ENCODE measurements around the gene ANO8.

DNA sequence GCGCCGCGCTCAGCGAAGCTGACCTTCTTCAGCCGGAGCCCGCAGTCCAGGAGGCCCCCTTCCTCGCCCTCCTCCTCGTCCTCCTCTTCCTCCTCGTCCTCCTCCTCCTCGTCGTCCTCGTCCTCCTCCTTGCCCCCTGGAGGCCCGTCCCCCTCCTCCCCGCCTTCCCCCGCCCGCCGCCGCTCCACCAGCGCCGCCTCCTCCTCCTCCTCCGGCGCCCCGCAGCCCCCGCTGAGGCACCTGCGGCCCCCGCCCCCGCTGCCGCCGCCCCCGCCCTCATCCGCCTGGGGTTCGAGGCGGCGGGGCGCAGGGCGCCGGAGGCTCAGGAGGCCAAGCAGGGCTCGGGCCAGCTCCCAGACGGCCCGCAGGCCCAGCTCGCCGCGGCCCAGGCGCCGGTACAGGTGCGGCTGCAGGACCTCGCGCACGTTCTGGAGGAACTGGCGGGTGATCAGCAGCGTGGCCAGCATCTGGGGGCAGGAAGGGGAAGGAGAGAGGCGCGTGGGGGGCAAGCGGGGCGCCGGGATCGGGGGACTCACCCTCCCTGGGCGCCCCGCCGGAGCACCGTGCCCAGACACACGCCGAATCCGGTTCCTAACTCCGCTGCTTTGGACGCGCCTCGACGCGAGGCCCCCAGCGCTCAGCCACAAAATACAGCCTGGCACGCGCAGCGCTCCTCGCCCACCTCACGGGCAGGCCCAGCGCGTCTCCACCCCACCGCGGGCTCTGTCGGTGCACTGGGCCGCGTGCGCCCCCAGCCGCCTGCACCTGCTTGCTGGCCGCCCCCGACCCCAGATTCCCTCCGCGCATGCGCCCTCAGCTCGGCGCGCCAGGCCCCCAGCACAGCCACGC lies 5.9 kb downstream of the ANO8 start:
- TF ChIP-seq, protein P1, sequence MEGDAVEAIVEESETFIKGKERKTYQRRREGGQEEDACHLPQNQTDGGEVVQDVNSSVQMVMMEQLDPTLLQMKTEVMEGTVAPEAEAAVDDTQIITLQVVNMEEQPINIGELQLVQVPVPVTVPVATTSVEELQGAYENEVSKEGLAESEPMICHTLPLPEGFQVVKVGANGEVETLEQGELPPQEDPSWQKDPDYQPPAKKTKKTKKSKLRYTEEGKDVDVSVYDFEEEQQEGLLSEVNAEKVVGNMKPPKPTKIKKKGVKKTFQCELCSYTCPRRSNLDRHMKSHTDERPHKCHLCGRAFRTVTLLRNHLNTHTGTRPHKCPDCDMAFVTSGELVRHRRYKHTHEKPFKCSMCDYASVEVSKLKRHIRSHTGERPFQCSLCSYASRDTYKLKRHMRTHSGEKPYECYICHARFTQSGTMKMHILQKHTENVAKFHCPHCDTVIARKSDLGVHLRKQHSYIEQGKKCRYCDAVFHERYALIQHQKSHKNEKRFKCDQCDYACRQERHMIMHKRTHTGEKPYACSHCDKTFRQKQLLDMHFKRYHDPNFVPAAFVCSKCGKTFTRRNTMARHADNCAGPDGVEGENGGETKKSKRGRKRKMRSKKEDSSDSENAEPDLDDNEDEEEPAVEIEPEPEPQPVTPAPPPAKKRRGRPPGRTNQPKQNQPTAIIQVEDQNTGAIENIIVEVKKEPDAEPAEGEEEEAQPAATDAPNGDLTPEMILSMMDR (IDR thresholded peaks at IDR 0.05): no peak
- no peak for TF ChIP-seq POLR2A (IDR thresholded peaks at IDR 0.05)

All from body of pancreas (tissue), 4 donors.